Measurements from ENCODE around the gene EMC7. TPM values are rescaled to one million over a fixed set of nuclear protein-coding genes. Genes with fewer than 3 reads are reported as not detected.
"Not testable (repeated sequence)": the region's sequence is repeated elsewhere in the genome, so short reads cannot be mapped to it uniquely, and the experiment has no call there.

EMC7 gene
- polyA plus RNA-seq, 2 of the 4 experiments (the other 2 are of a cell fraction): 129 to 221 TPM

- H3K9me3 ChIP-seq: no peaks in the 10 kb centered on the region
- FAIRE-seq: no peak
Measured at GRCh38 chr15:34124651-34125050, 23.0 kb upstream of the EMC7 start.

DNA sequence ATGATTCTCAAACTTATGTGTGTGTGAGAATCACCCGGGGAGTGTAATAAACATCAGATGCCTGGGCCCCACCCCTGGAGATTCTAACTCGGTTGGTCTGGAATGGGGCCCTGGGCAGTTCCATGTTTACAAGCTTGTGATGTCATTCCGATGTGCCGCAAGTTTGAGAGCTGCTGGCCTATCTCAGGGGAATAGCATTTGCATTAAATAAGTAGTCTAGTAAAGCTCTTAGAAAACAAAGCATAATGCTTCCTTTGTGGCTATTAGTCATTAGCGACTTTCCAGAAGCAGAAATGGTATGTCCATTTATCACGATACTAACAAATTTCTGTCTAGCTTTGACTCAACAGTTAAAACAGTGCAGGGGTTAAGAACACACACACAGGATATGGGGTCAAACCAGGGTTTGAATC lies 21.1 kb upstream of the EMC7 start:
- WGBS (ENCODE audit: missing lambda C conversion rate): 75% methylated on average over 6 of the region's 6 CpGs
- Histone ChIP-seq H3K4me2 (no peak overlapping the region), H3K9me3 (no peaks in the 10 kb centered on the region), H3K27ac (no peak overlapping the region), H3K4me1 (no peaks in the 10 kb centered on the region), H3K4me3 (no peak overlapping the region)
- no peak for DNase-seq (ENCODE audit: low read depth in 1 of 2, low spot score in 1 of 2)
- no peak for ATAC-seq
- ChIA-PET CTCF (interaction anchor here (1.0 to 6.6 kb wide), 4 partner anchors 9 to 87 kb away, joined by 3 to 64 read pairs (median 14); partner anchors contain the start of gene KATNBL1), POLR2A (interaction anchor here (2.6 kb wide), 1 partner anchor 87 kb away, joined by 6 read pairs; the partner anchor contains the start of gene KATNBL1)
- no peak for FAIRE-seq
- TF ChIP-seq E2F6 (IDR thresholded peaks at IDR 0.05; ENCODE audit: borderline replicate concordance, low read depth) (no peak), NPAS2 (CRISPR knock-in tag; IDR thresholded peaks at IDR 0.05; ENCODE audit: borderline replicate concordance) (no peak), EHMT2 (IDR thresholded peaks at IDR 0.05; ENCODE audit: low read depth) (no peak), ZNF302 (CRISPR knock-in tag; IDR thresholded peaks at IDR 0.05) (no peak), EHF (CRISPR knock-in tag; IDR thresholded peaks at IDR 0.05) (no peak), SREBF2 (IDR thresholded peaks at IDR 0.05) (no peak), MYC (IDR thresholded peaks at IDR 0.05; ENCODE audit: borderline replicate concordance, low read length) (no peak), REST (IDR thresholded peaks at IDR 0.05) (no peak), FOSB (CRISPR knock-in tag; IDR thresholded peaks at IDR 0.05) (no peak), CBX8 (IDR thresholded peaks at IDR 0.05) (no peak), CEBPB (IDR thresholded peaks at IDR 0.05) (no peak)

More at GRCh38 chr15:34124651-34125050, 23.0 kb upstream of the EMC7 start:
- no peak overlapping the region for H3K4me2 ChIP-seq
- no peak for ATAC-seq
- H3K4me3 ChIP-seq: no peak overlapping the region
- no peaks in the 10 kb centered on the region for H3K4me1 ChIP-seq
- H3K27ac ChIP-seq: no peak overlapping the region
- DNase-seq (ENCODE audit: low read depth in 1 of 2, low spot score in 1 of 2): no peak
- no peak for TF ChIP-seq SREBF2 (IDR thresholded peaks at IDR 0.05)
- TF ChIP-seq JUN (IDR thresholded peaks at IDR 0.05): no peak
- TF ChIP-seq CEBPB (IDR thresholded peaks at IDR 0.05): no peak
- TF ChIP-seq REST (IDR thresholded peaks at IDR 0.05): no peak
- no peak for TF ChIP-seq NR3C1 (IDR thresholded peaks at IDR 0.05)
- WGBS (ENCODE audit: missing lambda C conversion rate): 87% methylated on average over 4 of the region's 4 CpGs
- CTCF ChIA-PET: interaction anchor here (0.6 to 4.2 kb wide), 7 partner anchors 15 to 463 kb away, joined by 3 to 16 read pairs (median 3); partner anchors contain the start of gene KATNBL1
- POLR2A ChIA-PET: no interaction called here

DNA sequence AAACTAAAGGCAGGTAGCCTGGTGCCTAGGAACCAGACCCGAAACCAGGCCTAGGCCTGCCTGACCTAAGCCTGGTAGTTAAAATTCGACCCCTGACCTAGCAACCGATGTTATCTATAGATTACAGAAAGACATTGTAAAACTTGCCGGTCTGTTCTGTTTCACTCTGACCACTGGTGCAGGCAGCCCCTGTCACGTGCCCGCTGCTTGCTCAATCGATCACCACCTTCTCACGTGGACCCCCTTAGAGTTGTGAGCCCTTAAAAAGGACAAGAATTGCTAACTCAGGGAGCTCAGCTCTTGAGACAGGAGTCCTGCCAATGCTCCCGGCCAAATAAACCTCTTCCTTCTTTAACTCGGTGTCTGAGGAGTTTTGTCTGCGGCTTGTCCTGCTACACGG lies 20.1 kb upstream of the EMC7 start:
- H3K9me3 ChIP-seq; ATAC-seq; H3K4me1 ChIP-seq; H3K4me2 ChIP-seq; H3K4me3 ChIP-seq; DNase-seq (ENCODE audit: low read depth in 1 of 2, low spot score in 1 of 2); FAIRE-seq; H3K27ac ChIP-seq: not testable (repeated sequence)
- WGBS (ENCODE audit: missing lambda C conversion rate): 80% methylated on average over 12 of the region's 12 CpGs
- ChIA-PET CTCF (interaction anchor here (1.3 to 6.6 kb wide), 3 partner anchors 8 to 88 kb away, joined by 3 to 64 read pairs (median 24); partner anchors contain the start of gene KATNBL1), POLR2A (interaction anchor here (2.6 kb wide), 1 partner anchor 88 kb away, joined by 6 read pairs; the partner anchor contains the start of gene KATNBL1)

DNA sequence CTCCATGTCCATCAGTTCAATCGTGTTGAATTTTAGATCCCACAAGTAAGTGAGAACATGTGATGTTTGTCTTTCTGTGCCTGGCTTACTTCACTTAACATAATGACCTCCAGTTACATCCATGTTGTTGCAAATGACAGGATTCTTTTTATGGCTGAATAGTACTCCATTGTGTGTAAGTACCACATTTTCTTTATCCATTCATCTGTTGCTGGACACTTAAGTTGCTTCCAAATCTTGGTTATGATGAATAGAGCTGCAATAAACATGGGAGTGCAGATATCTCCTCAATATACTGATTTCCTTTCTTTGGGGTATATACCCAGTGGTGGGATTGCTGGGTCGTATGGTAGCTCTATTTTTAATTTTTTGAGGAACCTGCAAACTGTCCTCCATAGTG lies 18.8 kb upstream of the EMC7 start:
- H3K27ac ChIP-seq; ATAC-seq; H3K4me3 ChIP-seq; DNase-seq (ENCODE audit: low read depth in 1 of 2, low spot score in 1 of 2); H3K4me1 ChIP-seq; H3K4me2 ChIP-seq; H3K9me3 ChIP-seq; FAIRE-seq: not testable (repeated sequence)
- ChIA-PET CTCF (interaction anchor here (0.6 to 6.6 kb wide), 5 partner anchors 9 to 89 kb away, joined by 3 to 64 read pairs (median 3); partner anchors contain the start of gene KATNBL1), POLR2A (interaction anchor here (2.6 kb wide), 1 partner anchor 89 kb away, joined by 6 read pairs; the partner anchor contains the start of gene KATNBL1)
- WGBS (ENCODE audit: missing lambda C conversion rate): 32% methylated on average over 2 of the region's 2 CpGs
